Ascending aorta (tissue), 2 donors: ENCODE data around the gene ZNF512. TPM values are rescaled to one million over a fixed set of nuclear protein-coding genes. Genes with fewer than 3 reads are reported as not detected.
"Not testable (repeated sequence)": the region's sequence is repeated elsewhere in the genome, so short reads cannot be mapped to it uniquely, and the experiment has no call there.

Experiments used
- DNase-seq, 2 donors: peaks; one replicate each; pipeline ENCODE4 v3.0.0-alpha.2; 2019; ENCODE audit warnings: low spot score in 2 of 2
- H3K27ac ChIP-seq, 2 donors: fragments of 200-600 bp; sonication (generic); one replicate each; pipeline ENCODE4 v1.5.1; 2016 to 2017; ENCODE audit warnings: mild to moderate bottlenecking in 1 of 2
- H3K27me3 ChIP-seq: fragments of 200-600 bp; sonication (generic); one replicate; pipeline ENCODE4 v1.5.1; 2017
- H3K36me3 ChIP-seq, 2 donors: fragments of 200-600 bp; sonication (generic); one replicate each; pipeline ENCODE4 v1.5.1; 2016
- H3K4me1 ChIP-seq, 2 donors: fragments of 200-600 bp; sonication (generic); one replicate each; pipeline ENCODE4 v1.5.1; 2016 to 2017; ENCODE audit warnings: mild to moderate bottlenecking in 1 of 2
- H3K4me3 ChIP-seq, 2 donors: fragments of 200-600 bp; sonication (generic); one replicate each; pipeline ENCODE4 v1.5.1; 2016 to 2017; ENCODE audit warnings: mild to moderate bottlenecking in 1 of 2
- H3K9me3 ChIP-seq, 2 donors: fragments of 200-600 bp; sonication (generic); one replicate each; pipeline ENCODE4 v1.5.1; 2016
- intact Hi-C: fragments of 100-400 bp; cut with DNase I; formaldehyde crosslinking; loops from one replicate; pipeline ENCODE4 v1.15.1; 2023
- total RNA-seq: library from RNA; depleted of rRNA; stranded (reverse); fragments of >200 nt; gene quantifications from one replicate; pipeline ENCODE4 v1.1.0, GENCODE V29; 2016
- TF ChIP-seq, protein P1 (sequence below), 3 experiments: fragments of 200-600 bp in 2 of 3; fragments of 450-650 bp in 1 of 3; sonication (generic) in 2 of 3; IDR thresholded peaks; one replicate each; pipeline ENCODE4 v1.5.1; 2016 to 2019; ENCODE audit warnings: antibody characterized with exemption in 3 of 3, mild to moderate bottlenecking in 1 of 3, moderate library complexity in 1 of 3

ZNF512 gene
- total RNA-seq, 1 donor from 2014 or later: 64.8 TPM

DNA sequence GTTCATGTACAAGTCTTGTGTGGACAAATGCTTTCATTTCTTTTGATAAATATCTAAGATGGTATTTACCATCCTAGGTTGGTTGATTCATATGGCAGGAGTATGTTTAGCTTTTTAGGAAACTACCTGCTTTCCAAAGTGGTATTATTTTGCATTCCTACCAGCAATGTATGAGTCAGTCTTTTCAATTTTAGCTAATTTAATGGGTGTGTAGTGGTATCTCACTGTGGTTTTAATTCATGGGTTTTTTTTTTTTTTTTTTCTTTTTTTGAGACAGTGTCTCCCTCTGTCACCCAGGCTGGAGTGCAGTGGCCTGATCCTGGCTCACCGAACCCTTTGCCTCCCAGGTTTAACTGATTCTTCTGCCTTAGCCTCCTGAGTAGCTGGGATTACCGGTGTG lies 4.2 kb downstream of the ZNF512 start:
- Histone ChIP-seq H3K9me3 (peaks cover 0 to 30% of the 10 kb centered on the region in 2 donors), H3K27me3 (no peaks in the 10 kb centered on the region), H3K4me1 (peaks cover 0 to 17% of the 10 kb centered on the region in 2 donors), H3K36me3 (no peaks in the 10 kb centered on the region), H3K27ac (no peak overlapping the region), H3K4me3 (no peak overlapping the region)
- TF ChIP-seq, protein P1, sequence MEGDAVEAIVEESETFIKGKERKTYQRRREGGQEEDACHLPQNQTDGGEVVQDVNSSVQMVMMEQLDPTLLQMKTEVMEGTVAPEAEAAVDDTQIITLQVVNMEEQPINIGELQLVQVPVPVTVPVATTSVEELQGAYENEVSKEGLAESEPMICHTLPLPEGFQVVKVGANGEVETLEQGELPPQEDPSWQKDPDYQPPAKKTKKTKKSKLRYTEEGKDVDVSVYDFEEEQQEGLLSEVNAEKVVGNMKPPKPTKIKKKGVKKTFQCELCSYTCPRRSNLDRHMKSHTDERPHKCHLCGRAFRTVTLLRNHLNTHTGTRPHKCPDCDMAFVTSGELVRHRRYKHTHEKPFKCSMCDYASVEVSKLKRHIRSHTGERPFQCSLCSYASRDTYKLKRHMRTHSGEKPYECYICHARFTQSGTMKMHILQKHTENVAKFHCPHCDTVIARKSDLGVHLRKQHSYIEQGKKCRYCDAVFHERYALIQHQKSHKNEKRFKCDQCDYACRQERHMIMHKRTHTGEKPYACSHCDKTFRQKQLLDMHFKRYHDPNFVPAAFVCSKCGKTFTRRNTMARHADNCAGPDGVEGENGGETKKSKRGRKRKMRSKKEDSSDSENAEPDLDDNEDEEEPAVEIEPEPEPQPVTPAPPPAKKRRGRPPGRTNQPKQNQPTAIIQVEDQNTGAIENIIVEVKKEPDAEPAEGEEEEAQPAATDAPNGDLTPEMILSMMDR (IDR thresholded peaks at IDR 0.05): no peak
- intact Hi-C loops: no loop called here
- no peak for DNase-seq

DNA sequence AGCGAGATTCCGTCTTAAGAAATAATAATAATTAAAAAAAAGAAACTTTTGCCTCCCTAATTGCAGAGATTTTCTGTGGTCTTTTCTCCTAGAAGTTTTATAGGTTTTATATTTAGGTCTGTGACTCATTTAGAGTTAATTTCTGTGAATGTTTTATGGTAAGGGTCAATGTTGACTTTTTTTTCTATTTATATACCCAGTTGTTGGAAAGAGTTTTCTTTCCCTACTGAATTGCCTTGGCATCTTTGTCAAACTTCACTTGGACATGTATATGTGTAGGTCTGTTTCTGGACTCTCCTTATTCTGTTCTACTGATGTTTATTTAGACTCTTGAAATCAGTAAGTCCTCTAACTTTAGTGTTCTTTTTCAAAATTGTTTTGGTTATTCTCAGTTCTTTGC lies 5.5 kb downstream of the ZNF512 start:
- no peak for DNase-seq
- H3K36me3 ChIP-seq: no peaks in the 10 kb centered on the region
- H3K4me1 ChIP-seq: peaks cover 0 to 15% of the 10 kb centered on the region in 2 donors
- intact Hi-C loops: no loop called here
- peaks cover 0 to 30% of the 10 kb centered on the region in 2 donors for H3K9me3 ChIP-seq
- no peak overlapping the region for H3K27ac ChIP-seq
- no peak overlapping the region for H3K4me3 ChIP-seq
- TF ChIP-seq, protein P1 (IDR thresholded peaks at IDR 0.05): no peak
- H3K27me3 ChIP-seq: no peaks in the 10 kb centered on the region

DNA sequence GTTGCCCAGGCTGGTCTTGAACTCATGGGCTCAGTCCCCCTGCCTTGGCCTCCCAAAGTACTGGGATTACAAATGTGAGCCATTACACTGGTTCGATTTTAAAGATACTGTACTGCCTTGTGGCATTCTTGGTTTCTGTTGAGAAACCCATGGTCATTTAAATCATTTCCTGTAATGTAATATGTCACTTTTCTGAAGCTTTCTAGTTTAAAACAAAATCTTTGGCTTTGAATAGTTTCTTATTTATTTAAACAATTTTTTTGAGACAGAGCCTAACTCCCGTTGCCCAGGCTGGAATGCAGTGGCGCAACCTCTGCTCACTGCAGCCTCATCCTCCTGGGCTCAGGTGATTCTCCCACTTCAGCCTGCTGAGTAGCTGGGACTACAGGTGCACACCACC lies 8.9 kb downstream of the ZNF512 start:
- Histone ChIP-seq H3K9me3 (peaks cover 0 to 36% of the 10 kb centered on the region in 2 donors), H3K4me3 (no peak overlapping the region), H3K27me3 (no peaks in the 10 kb centered on the region), H3K27ac (no peak overlapping the region), H3K36me3 (peaks cover 0 to 11% of the 10 kb centered on the region in 2 donors), H3K4me1 (no peaks in the 10 kb centered on the region)
- no peak for DNase-seq
- TF ChIP-seq, protein P1 (IDR thresholded peaks at IDR 0.05): no peak
- intact Hi-C loops: no loop called here

DNA sequence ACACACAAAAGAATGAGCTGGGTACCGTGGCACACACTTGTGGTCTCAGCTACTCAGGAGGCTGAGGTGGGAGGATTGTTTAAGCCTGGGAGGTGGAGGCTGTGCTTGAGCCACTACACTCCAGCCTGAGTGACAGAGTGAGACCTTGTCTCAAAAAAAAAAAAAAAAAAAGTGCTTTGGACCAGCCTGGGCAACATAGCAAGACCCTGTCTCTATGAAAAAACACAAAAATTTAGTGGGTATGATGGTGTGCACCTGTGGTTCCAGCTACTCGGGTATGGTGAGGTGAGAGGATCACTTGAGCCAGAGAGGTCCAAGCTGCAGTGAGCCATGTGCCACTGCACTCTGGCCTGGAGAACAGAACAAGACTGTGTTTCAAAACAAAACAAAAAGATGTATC lies 10.4 kb downstream of the ZNF512 start:
- peaks cover 0 to 36% of the 10 kb centered on the region in 2 donors for H3K9me3 ChIP-seq
- no peak for DNase-seq

DNA sequence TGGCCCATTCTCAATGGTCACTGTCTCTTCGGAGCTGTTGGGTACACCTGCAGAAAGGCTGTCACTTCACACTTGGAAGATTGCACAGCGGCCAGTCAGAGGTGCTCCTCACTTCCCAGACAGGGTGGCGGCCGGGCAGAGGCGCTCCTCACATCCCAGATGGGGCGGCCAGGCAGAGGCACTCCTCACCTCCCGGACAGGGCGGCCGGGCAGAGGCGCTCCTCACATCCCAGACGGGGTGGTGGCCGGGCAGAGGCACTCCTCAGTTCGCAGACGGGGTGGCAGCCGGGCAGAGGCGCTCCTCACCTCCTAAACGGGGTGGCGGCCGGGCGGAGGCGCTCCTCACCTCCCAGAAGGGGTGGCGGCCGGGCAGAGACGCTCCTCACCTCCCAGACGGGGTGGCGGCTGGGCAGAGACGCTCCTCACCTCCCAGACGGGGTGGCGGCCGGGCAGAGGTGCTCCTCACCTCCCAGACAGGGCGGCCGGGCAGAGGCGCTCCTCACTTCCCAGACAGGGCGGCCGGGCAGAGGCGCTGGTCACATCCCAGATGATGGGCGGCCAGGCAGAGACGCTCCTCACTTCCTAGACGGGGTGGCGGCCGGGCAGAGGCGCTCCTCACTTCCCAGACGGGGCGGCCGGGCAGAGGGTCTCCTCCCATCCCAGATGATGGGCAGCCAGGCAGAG lies 11.3 kb downstream of the ZNF512 start:
- H3K4me1 ChIP-seq, H3K4me3 ChIP-seq, H3K27ac ChIP-seq, H3K27me3 ChIP-seq, DNase-seq, intact Hi-C loops: not testable (repeated sequence)
- H3K9me3 ChIP-seq: peaks cover 0 to 30% of the 10 kb centered on the region in 2 donors
- peaks cover 0 to 17% of the 10 kb centered on the region in 2 donors for H3K36me3 ChIP-seq

More for the DNA sequence above, 10.4 kb downstream of the ZNF512 start:
- H3K4me3 ChIP-seq: no peak overlapping the region
- H3K4me1 ChIP-seq: no peaks in the 10 kb centered on the region
- no peaks in the 10 kb centered on the region for H3K27me3 ChIP-seq
- peaks cover 0 to 11% of the 10 kb centered on the region in 2 donors for H3K36me3 ChIP-seq
- intact Hi-C loops: no loop called here
- no peak overlapping the region for H3K27ac ChIP-seq
- TF ChIP-seq, protein P1 (IDR thresholded peaks at IDR 0.05): no peak

DNA sequence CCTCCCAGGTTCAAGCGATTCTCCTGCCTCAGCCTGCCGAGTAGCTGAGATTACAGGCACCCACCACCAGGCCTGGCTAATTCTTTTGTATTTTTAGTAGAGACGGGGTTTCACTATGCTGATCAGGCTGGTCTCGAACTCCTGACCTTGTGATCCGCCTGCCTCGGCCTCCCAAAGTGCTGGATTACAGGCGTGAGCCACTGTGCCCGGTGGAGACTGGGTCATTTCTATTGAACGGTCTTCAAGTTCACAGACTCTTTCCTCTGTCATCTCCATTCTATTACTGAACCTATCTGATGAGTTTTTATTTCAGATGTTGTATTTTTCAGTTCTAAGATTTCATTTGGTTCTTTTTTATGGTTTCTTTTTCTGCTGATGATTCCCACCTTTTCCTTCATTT lies 12.6 kb downstream of the ZNF512 start:
- H3K27me3 ChIP-seq, DNase-seq, intact Hi-C loops, H3K4me1 ChIP-seq, H3K4me3 ChIP-seq, H3K27ac ChIP-seq: not testable (repeated sequence)
- H3K36me3 ChIP-seq: peaks cover 9 to 28% of the 10 kb centered on the region in 2 donors
- peaks cover 0 to 19% of the 10 kb centered on the region in 2 donors for H3K9me3 ChIP-seq
